ENCODE results near the gene RNF32. TPM values are rescaled to one million over a fixed set of nuclear protein-coding genes. Genes with fewer than 3 reads are reported as not detected.
"Not testable (repeated sequence)": the region's sequence is repeated elsewhere in the genome, so short reads cannot be mapped to it uniquely, and the experiment has no call there.

RNF32 gene
- total RNA-seq, 2 donors from 2014 or later = not detected

DNA sequence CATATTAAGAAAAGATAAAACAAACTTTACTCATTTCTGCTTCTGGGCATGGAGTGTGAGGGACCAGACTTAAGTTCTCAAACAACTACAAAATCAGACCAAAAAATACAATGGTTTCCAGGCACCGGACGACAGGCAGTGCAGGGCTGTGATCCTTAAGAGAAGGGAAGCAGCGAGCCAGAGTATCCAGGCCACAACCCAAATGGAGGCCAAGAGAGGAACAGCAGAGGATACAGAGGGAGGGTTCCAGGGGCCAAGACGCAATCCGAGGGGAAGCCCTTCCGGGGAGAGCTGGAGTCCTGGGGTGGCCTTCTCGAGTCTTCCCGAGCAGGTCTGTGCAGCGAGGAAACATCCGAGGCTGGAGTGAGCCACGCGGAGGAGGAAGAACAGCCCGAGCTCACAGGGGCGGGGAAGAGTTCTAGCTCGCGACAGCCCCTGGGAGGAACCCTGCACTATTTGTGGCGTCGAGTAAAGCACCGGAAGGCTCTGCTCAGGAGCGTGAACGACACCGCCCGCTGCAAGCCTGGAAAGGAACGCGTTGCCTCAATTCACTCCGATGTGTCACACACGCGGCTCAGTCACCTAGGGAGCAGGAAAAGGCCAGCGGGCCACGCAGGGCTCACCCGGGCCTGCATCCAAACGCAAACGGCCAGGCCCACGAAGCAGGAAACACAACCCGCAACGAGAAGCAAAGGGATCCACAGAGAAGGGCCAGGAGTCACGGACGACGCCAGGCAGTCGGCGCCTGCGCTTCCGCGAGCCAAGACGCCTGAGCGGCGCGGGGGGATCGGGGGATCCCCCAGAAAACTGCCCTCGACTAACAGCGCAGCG lies 933 bp upstream of the RNF32 start:
- Histone ChIP-seq H3K27ac (peak overlapping the region in 1 of 2 donors; percentile 20), H3K36me3 (no peaks in the 10 kb centered on the region), H3K4me3 (peak overlapping the region; percentile 78), H3K4me1 (ENCODE audit: control insufficient read depth in 1 of 2, low read depth in 2 of 2) (peaks cover 5% of the 10 kb centered on the region in 2 donors), H3K27me3 (replicated peaks; ENCODE audit: insufficient read depth) (no peaks in the 10 kb centered on the region), H3K9me3 (no peaks in the 10 kb centered on the region)
- no peak for DNase-seq (ENCODE audit: low spot score)
- no peak for ATAC-seq (ENCODE audit: insufficient number of reproducible peaks, low FRiP score, low read depth)
- TF ChIP-seq, protein P1, sequence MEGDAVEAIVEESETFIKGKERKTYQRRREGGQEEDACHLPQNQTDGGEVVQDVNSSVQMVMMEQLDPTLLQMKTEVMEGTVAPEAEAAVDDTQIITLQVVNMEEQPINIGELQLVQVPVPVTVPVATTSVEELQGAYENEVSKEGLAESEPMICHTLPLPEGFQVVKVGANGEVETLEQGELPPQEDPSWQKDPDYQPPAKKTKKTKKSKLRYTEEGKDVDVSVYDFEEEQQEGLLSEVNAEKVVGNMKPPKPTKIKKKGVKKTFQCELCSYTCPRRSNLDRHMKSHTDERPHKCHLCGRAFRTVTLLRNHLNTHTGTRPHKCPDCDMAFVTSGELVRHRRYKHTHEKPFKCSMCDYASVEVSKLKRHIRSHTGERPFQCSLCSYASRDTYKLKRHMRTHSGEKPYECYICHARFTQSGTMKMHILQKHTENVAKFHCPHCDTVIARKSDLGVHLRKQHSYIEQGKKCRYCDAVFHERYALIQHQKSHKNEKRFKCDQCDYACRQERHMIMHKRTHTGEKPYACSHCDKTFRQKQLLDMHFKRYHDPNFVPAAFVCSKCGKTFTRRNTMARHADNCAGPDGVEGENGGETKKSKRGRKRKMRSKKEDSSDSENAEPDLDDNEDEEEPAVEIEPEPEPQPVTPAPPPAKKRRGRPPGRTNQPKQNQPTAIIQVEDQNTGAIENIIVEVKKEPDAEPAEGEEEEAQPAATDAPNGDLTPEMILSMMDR (IDR thresholded peaks at IDR 0.05) = no peak

DNA sequence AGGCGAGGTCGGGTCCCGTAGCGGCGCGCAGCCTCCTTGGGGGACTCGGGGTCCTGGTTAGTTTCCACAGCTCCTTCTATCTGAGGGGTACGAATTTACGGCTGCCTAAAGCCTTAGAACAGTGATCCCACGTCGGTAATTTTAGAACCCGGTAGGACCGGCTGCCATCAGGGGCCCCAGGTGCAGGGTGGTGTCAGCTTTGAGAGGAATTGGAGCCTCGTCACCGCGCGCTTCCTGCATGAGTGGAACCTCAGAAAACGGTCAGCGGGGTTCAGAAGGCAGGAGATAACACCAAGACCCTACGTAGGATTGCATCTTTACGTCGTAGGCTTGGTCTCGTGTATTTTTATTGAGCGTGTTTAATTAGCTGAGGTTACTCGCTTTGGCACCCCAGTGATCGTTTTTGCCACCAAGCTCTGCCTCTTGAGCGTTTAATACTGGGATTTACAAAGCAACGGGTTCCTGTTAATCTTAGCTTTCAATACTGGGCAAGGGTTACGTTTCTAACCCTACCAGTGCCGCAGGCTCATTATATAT lies 443 bp downstream of the RNF32 start:
- Histone ChIP-seq H3K27me3 (replicated peaks; ENCODE audit: insufficient read depth) (no peaks in the 10 kb centered on the region), H3K4me1 (ENCODE audit: control insufficient read depth in 1 of 2, low read depth in 2 of 2) (peaks cover 5% of the 10 kb centered on the region in 2 donors), H3K9me3 (no peaks in the 10 kb centered on the region), H3K27ac (no peak overlapping the region), H3K4me3 (peak overlapping the region; percentile 78), H3K36me3 (no peaks in the 10 kb centered on the region)
- no peak for ATAC-seq (ENCODE audit: insufficient number of reproducible peaks, low FRiP score, low read depth)
- DNase-seq (ENCODE audit: low spot score) = no peak
- TF ChIP-seq, protein P1 (IDR thresholded peaks at IDR 0.05) = no peak

DNA sequence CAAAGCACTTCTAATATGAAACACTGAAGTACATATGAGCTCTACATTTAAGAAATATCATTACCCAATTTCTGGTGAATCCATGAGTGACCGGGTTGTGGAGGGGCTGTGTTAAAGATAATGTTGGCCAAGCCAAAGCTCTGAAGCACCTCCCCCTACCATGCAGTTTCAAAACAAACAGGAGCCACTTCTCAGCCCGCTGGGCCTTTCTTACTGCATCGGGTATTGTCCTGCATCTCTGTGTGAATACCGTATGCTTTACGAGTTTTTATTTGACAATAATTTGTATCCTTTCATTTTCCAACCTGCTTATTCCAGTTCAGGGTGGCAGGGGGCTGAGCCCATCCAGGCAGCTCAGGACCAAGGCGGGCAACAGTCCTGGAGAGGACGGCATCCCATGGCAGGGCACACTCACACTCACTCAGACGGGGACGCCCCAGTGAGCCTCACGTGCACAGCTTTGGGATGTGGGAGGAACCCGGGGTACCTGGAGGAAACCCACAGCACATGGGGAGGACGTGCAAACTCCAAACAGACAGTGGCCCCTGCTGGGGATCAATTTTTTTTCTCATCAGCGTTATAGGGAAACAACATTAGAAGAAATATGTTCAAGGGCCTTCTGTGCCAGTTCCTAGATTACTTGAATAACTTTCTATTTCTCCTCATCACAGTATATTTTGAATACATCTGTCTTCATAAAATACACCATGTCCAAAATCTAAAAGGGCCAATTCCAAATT lies 1.9 kb downstream of the RNF32 start:
- TF ChIP-seq, protein P1 (IDR thresholded peaks at IDR 0.05) = no peak
- no peak for DNase-seq (ENCODE audit: low spot score)

DNA sequence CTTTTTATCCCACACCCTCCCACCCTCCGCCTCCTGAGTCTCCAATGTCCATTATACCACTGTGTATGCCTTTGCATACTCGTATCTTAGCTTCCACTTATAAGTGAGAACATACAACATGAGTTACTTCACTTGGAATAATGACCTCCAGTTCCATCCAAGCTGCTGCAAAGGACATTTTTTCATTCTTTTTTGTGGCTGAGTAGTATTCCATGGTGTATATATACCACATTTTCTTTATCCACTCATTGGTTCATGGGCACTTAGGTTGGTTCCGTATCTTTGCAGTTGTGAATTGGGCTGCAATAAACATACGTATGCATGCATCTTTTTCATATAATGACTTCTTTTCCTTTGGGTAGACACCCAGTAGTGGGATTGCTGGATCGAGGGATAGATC lies 6.8 kb downstream of the RNF32 start:
- H3K4me1 ChIP-seq (ENCODE audit: control insufficient read depth in 1 of 2, low read depth in 2 of 2); H3K27me3 ChIP-seq (replicated peaks; ENCODE audit: insufficient read depth); H3K36me3 ChIP-seq; H3K9me3 ChIP-seq; H3K4me3 ChIP-seq; H3K27ac ChIP-seq; DNase-seq (ENCODE audit: low spot score); ATAC-seq (ENCODE audit: insufficient number of reproducible peaks, low FRiP score, low read depth): not testable (repeated sequence)

More for the DNA sequence above, 1.9 kb downstream of the RNF32 start:
- Histone ChIP-seq H3K4me1 (ENCODE audit: control insufficient read depth in 1 of 2, low read depth in 2 of 2) (peaks cover 5% of the 10 kb centered on the region in 2 donors), H3K4me3 (no peak overlapping the region), H3K27me3 (replicated peaks; ENCODE audit: insufficient read depth) (no peaks in the 10 kb centered on the region), H3K36me3 (no peaks in the 10 kb centered on the region), H3K9me3 (no peaks in the 10 kb centered on the region), H3K27ac (no peak overlapping the region)
- no peak for ATAC-seq (ENCODE audit: insufficient number of reproducible peaks, low FRiP score, low read depth)

DNA sequence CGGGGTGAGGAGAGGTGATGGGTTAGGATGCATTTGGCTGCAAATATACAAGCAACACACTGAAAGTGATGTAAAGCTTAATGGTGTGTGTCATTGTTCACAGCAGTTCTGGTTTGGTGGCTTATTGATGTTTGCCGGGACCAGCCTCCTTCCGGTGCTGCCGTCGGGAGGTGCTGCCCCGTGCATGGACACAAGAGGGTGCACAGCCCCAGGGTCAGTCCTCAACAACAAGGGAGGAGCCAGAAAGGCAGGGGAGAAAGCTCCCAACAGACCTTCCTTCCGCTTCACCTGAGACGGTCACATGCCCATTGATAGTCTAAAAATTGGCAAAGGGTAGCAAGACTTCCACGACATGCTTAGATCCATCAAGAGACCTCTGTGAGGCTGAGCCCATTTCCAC lies 9.5 kb downstream of the RNF32 start:
- H3K9me3 ChIP-seq = no peaks in the 10 kb centered on the region
- TF ChIP-seq, protein P1 (IDR thresholded peaks at IDR 0.05) = no peak
- no peaks in the 10 kb centered on the region for H3K27me3 ChIP-seq (replicated peaks; ENCODE audit: insufficient read depth)
- H3K27ac ChIP-seq = no peak overlapping the region
- DNase-seq (ENCODE audit: low spot score) (no peak), ATAC-seq (ENCODE audit: insufficient number of reproducible peaks, low FRiP score, low read depth) (no peak)
- H3K4me1 ChIP-seq (ENCODE audit: control insufficient read depth in 1 of 2, low read depth in 2 of 2) = no peaks in the 10 kb centered on the region
- H3K36me3 ChIP-seq = no peaks in the 10 kb centered on the region
- no peak overlapping the region for H3K4me3 ChIP-seq
